ENCODE data around the gene PRMT5.
A peak's percentile ranks its signal among the peaks of the same experiment; 100 is the strongest.
"Not testable (repeated sequence)": the region's sequence is repeated elsewhere in the genome, so short reads cannot be mapped to it uniquely, and the experiment has no call there.

The PRMT5 gene

GRCh38 chr14:22929961-22930364, 787 bp upstream of the PRMT5 start:
- no peak for DNase-seq

GRCh38 chr14:22928237-22929103, 706 bp downstream of the PRMT5 start:
- DNase-seq: no peak

GRCh38 chr14:22926316-22926715, 2.9 kb downstream of the PRMT5 start:
- peak; percentile 41 for DNase-seq

- no peak for DNase-seq
These were observed 3.7 kb downstream of the PRMT5 start for GRCh38 chr14:22925513-22925912.

DNA sequence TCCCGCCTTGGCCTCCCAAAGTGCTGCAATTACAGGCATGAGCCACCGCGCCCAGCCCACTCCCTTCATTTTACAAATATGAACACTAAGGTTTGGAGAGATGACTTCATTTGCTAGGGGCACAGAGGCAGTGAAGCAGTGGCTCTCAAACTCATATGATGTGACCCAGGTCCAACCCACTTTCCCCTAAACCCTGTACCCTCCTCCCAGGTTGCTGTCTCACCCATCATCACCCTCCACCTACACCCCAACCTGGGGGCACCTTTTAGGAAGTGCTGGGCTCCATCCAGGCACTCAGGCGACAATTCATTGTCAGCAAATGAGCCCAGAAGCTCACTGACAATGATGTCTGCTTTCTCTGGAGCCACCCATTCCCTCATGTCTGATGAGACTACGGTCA, 5.4 kb downstream of the PRMT5 start:
- no peak for DNase-seq

GRCh38 chr14:22922294-22922693, 6.9 kb downstream of the PRMT5 start:
- DNase-seq: no peak

DNA sequence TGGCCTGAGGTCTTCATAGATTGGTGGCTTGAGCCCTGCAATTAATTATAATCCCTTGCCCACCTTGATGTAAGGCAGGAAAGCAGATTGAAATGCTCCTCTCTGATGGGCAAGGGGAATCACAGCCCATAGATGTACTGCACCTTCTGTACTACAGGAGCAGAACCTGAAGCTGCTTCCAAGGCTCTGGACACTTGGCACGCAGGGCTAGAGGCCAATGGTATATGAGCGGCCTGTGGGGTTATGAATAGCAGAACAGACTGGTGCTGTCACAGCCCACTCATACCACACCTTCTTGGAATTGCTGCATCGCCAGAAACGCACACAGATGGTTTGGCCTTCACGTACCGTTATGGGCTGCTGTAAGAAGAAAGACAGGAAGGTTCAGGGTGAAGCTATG, 8.5 kb downstream of the PRMT5 start:
- no peak for DNase-seq

DNA sequence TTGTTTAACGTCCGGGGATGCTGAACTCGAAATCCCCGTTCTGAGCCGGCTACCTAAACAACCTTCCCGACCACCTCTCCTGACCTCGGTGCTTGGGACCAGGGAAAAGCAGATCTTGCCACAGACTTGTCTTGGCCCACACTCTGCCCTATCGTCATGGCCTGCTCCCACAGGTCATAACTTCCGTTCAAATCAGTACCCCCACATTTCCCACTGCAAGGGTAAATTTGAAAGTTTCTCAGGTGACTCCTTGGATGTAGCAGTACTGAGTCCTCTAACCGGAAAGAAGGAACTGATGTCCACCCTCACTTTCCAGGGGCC, 9.6 kb downstream of the PRMT5 start:
- DNase-seq: no peak

DNA sequence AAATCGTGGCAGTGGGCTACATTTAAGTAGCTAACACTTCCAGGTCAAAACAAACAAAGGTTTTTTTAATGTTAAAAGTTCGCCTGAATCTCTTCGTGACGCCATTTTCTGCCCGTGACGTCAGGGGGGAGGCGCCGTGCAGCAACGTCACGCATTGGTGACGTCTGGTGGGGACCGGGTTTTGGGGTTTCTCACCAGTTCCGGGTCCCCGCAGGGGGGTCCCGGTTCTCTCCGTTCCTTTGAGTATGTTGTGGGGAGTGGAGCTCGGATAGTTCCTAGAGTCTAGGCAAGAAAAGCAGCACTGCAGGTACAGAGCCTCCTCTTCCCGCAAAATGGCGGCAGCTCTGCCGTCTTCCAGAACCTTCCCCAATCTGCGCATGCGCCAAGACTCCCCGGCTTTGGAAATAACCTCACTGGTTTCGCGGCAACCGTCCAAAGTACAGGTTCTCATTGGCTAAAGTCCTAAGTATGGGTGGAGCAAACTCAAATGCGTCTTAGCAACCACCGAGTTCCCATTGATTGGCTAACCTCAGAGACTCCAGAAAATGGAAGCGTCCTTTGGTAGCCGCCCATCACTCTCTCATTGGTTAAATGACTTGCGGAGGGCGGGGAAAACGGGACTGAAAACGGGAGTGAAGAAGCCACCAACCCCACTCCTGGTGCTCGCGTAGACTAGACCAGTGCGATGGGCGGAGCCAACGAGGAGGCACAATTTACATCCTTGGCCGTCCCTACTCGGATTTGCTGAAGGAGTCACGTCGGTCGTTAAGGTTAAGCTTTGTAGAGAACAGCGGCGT, 10.2 kb downstream of the PRMT5 start, which contains the start of gene RBM23:
Gene RBM23, minus strand, starts transcription at position 346 of the 797 bp plus-strand sequence.
- peak; percentile 100 for DNase-seq

- DNase-seq: no peak
These were observed 13.2 kb downstream of the PRMT5 start for GRCh38 chr14:22915886-22916521.

DNA sequence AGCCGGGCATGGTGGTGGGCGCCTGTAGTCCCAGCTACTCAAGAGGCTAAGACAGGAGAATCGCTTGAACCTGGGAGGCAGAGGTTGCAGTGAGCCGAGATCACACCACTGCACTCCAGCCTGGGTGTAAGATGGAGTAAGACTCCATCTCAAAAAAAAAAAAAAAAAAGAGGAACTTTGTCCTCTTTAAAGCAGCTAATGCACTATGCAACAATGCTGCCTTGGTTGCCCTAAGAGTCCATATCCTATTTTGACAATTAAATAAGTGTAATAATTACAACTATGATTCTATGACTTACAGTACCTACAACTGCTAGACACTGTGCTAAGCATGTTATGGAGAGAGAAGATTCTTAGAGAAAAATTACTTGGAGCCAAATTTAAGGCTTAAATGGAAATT, 14.3 kb downstream of the PRMT5 start:
- DNase-seq: not testable (repeated sequence)

DNA sequence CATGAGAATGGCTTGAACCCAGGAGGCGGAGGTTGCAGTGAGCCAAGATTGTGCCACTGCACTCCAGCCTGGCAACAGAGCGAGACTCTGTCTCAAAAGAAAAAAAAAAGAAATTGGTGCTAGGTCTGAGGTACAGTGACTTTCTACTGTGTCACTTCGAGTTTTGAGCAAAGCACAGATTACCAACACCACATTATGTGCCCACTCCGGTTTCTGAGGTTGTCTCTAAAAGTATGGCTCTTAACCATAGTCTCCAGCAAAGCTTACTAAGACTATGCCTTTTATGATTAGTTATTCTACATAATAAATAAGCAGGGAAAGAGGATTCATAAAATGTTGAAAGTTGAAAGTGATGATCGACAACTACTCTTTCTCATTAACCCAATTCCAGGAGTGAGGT, 18.3 kb downstream of the PRMT5 start:
- DNase-seq: no peak

- DNase-seq: no peak
These were observed 20.6 kb downstream of the PRMT5 start for GRCh38 chr14:22908601-22909000.

GRCh38 chr14:22907429-22907828, 21.7 kb downstream of the PRMT5 start:
- no peak for DNase-seq

DNA sequence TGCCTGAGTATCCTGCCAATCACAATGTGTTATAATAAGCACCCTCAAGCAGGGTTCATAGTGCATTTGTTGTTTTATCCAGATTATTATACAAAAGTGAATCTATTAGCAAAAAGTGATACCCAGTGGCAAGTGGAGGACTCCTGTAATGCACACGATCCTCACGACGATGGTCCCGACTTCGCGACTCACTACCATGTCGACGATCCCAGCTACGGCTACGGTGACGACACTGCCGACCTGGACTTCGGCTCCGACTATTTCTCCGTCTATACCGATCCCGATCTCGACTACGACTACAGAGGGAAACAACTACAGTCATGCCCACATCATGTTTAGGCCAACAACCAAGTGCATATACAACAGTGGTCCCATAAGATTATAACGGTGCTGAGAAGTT, 23.1 kb downstream of the PRMT5 start:
- no peak for DNase-seq

GRCh38 chr14:22905627-22906026, 23.5 kb downstream of the PRMT5 start:
- DNase-seq: no peak

- no peak for DNase-seq
These were observed 25.5 kb downstream of the PRMT5 start for GRCh38 chr14:22903742-22904087.

DNA sequence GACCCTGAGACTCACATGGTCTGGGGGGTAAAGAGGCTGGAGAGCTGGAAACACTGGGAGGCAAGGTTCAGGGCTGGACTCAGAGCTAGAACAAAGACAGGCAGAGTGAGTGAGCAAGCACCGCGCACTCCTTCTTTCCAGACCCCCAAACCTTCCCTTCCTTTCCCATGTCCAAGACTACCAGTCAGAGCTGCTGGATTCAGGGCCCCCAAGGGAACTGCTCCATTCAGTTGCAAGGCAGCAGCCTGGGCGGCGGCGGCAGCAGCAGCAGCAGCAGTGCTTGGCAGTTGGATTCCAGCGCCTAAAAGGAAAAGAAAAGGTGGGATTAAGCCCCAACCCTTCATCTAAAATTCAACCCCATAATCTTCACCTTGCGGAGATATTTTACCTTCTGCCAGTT, 27.4 kb downstream of the PRMT5 start:
- no peak for DNase-seq

DNA sequence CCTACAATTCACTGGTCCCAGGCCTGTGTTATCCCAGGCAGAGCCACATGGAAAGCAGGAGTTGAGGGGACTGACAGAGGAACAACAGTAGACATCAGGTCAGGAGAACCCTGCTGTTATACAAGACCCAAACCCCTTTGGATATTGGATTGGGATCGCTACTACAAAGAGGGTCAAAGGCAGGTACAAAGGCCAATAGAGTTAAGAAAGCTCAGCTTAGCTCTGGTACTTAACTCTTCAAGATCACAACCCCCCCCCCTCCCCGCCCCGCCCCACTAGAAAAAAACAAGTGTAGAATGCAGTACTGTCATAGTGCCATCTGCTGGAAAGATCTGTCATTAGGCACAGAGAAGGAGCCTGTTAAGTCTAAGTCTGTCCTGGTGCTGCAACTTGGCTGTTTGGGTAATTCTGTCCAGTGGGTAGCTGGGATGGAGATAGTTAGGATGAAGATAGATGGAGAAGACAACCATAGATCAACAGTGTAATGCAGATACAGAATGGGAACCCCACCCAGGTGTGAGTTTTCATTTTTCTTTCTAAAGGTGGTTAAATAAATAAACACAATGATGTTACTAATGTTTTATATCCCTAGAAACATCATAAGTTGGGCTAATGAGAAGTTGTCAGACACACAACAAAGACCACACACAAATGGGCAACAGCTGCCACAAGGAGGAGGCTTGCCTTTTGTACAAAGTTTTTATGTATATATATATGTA, 28.9 kb downstream of the PRMT5 start:
- peak; percentile 76 for DNase-seq

GRCh38 chr14:22898302-22899090, 30.7 kb downstream of the PRMT5 start:
- DNase-seq: peak; percentile 89

GRCh38 chr14:22897357-22897756, 31.8 kb downstream of the PRMT5 start:
- no peak for DNase-seq

DNA sequence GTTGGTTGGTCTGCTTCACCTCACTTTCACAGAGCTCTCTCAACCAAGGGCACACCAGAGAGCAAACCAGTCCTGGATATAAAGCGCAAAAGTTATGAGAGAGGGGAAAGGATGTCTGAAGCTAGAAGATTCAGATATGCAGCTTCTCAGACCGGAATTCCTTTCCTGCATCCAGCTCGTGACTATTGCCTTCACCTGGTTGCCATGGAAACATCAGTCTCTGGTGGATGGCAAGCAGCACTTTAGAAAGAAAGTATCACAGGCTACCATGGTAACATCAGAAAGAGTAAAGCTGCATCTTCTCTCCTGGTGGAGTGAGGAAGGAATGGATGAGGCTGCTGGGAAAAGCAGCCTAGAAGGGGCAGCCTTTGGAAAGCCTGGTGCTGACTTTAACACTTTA, 32.4 kb downstream of the PRMT5 start:
- no peak for DNase-seq
